SK-N-SH treated with all-trans-retinoic acid at 6 μM for 48 hours (cell line): ENCODE results near the gene ZNRF2.

ENCODE experiments used
- BACH2 ChIP-seq: fragments of 250-450 bp; sonication (Bioruptor Pico); IDR thresholded peaks from 2 replicates; pipeline ENCODE4 v1.9.0; 2021; ENCODE audit warnings: mild to moderate bottlenecking, borderline replicate concordance
- CREB5 ChIP-seq: fragments of 250-450 bp; sonication (Bioruptor Pico); IDR thresholded peaks from 2 replicates; pipeline ENCODE4 v1.5.1; 2020; ENCODE audit warnings: low read depth, mild to moderate bottlenecking, moderate library complexity
- CSDC2 ChIP-seq: fragments of 250-450 bp; sonication (Bioruptor Pico); IDR thresholded peaks from 2 replicates; pipeline ENCODE4 v1.5.0; 2020; ENCODE audit warnings: mild to moderate bottlenecking, moderate library complexity
- ESRRG ChIP-seq: fragments of 250-450 bp; sonication (Bioruptor Pico); IDR thresholded peaks from 2 replicates; pipeline ENCODE4 v1.6.1; 2021; ENCODE audit warnings: mild to moderate bottlenecking
- SNAI2 ChIP-seq: fragments of 250-450 bp; sonication (Bioruptor Pico); IDR thresholded peaks from 2 replicates; pipeline ENCODE4 v1.5.0; 2020; ENCODE audit warnings: mild to moderate bottlenecking, moderate library complexity
- TCF4 ChIP-seq: fragments of 250-450 bp; sonication (Bioruptor Pico); IDR thresholded peaks from 2 replicates; pipeline ENCODE4 v1.8.0; 2021; ENCODE audit warnings: mild to moderate bottlenecking, moderate library complexity, borderline replicate concordance
- TSHZ2 ChIP-seq: fragments of 250-450 bp; sonication (Bioruptor Pico); IDR thresholded peaks from 2 replicates; pipeline ENCODE4 v1.5.0; 2020; ENCODE audit warnings: mild to moderate bottlenecking, moderate library complexity
- ZNF565 ChIP-seq: fragments of 450-650 bp; formaldehyde crosslinking; conservative IDR thresholded peaks from 2 replicates; pipeline ENCODE4 v1.5.0; 2020; ENCODE audit warnings: low read depth, mild to moderate bottlenecking, moderate library complexity
- ZNF70 ChIP-seq: fragments of 450-650 bp; formaldehyde crosslinking; IDR thresholded peaks from 2 replicates; pipeline ENCODE4 v1.5.0; 2020; ENCODE audit warnings: mild to moderate bottlenecking, moderate library complexity
- TF ChIP-seq, protein P1 (sequence below): fragments of 250-450 bp; sonication (Bioruptor Pico); IDR thresholded peaks from 2 replicates; pipeline ENCODE4 v1.8.0; 2020; ENCODE audit warnings: mild to moderate bottlenecking, moderate library complexity, borderline replicate concordance
- TF ChIP-seq, protein P2 (sequence below): fragments of 250-450 bp; sonication (Bioruptor Pico); IDR thresholded peaks from 2 replicates; pipeline ENCODE4 v1.5.1; 2021; ENCODE audit warnings: mild to moderate bottlenecking, moderate library complexity

DNA sequence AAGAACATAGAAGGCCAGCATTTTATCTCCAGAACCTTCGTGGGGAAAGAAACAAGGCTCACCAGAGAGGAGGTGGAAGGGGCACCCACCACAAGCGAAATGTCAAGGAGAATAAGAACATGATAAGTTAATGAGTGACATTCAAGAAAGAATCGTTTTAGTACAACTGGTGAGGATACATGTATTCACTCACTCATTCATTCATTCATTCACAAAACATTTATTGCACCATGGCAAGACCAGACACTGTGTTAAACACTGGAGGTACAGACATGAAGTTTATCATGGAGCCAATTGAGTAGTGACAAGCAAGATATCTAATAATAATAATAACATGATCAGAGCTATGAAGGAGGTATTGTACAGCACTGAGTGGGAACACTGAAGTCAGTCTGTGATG lies 1.7 kb upstream of the ZNRF2 start:
- TF ChIP-seq TCF4 (no peak), SNAI2 (CRISPR knock-in tag) (no peak), ESRRG (CRISPR knock-in tag) (no peak), BACH2 (CRISPR knock-in tag) (no peak), CSDC2 (CRISPR knock-in tag) (no peak), CREB5 (CRISPR knock-in tag) (no peak), TSHZ2 (CRISPR knock-in tag) (no peak), ZNF70 (no peak), ZNF565 (no peak)
- TF ChIP-seq, protein P1, sequence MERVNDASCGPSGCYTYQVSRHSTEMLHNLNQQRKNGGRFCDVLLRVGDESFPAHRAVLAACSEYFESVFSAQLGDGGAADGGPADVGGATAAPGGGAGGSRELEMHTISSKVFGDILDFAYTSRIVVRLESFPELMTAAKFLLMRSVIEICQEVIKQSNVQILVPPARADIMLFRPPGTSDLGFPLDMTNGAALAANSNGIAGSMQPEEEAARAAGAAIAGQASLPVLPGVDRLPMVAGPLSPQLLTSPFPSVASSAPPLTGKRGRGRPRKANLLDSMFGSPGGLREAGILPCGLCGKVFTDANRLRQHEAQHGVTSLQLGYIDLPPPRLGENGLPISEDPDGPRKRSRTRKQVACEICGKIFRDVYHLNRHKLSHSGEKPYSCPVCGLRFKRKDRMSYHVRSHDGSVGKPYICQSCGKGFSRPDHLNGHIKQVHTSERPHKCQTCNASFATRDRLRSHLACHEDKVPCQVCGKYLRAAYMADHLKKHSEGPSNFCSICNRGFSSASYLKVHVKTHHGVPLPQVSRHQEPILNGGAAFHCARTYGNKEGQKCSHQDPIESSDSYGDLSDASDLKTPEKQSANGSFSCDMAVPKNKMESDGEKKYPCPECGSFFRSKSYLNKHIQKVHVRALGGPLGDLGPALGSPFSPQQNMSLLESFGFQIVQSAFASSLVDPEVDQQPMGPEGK (CRISPR knock-in tag): no peak
- TF ChIP-seq, protein P2, sequence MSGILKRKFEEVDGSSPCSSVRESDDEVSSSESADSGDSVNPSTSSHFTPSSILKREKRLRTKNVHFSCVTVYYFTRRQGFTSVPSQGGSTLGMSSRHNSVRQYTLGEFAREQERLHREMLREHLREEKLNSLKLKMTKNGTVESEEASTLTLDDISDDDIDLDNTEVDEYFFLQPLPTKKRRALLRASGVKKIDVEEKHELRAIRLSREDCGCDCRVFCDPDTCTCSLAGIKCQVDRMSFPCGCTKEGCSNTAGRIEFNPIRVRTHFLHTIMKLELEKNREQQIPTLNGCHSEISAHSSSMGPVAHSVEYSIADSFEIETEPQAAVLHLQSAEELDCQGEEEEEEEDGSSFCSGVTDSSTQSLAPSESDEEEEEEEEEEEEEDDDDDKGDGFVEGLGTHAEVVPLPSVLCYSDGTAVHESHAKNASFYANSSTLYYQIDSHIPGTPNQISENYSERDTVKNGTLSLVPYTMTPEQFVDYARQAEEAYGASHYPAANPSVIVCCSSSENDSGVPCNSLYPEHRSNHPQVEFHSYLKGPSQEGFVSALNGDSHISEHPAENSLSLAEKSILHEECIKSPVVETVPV: no peak
